T47D (cell line): ENCODE measurements around the gene PIK3CD.
"Not testable (repeated sequence)": the region's sequence is repeated elsewhere in the genome, so short reads cannot be mapped to it uniquely, and the experiment has no call there.

Source experiments
- DNase-seq, 2 experiments: peaks; one replicate each; pipeline versions ENCODE4 v3.0.0 to v3.0.0-alpha.2; 2011 to 2012; ENCODE audit warnings: low read depth in 1 of 2, low spot score in 1 of 2
- JUND ChIP-seq: IDR thresholded peaks from 2 replicates; pipeline ENCODE4 v1.6.1; 2012; ENCODE audit warnings: low read depth
- in situ Hi-C: cut with HindIII; loops from 2 replicates; pipeline ENCODE4 v1.10.0; 2016; ENCODE audit warnings: low sequenced_read_pairs, low pct_unique_long_range_greater_than_20kb

PIK3CD gene

GRCh38 chr1:9611716-9612115, 39.8 kb upstream of the PIK3CD start:
- no peak for TF ChIP-seq JUND
- in situ Hi-C loops, result no loop called here
- no peak for DNase-seq

- in situ Hi-C loops, result no loop called here
- DNase-seq, result no peak
- TF ChIP-seq JUND, result no peak
These were observed 39.2 kb upstream of the PIK3CD start for GRCh38 chr1:9612162-9612845.

GRCh38 chr1:9612871-9613624, 38.5 kb upstream of the PIK3CD start:
- in situ Hi-C loops, result no loop called here
- TF ChIP-seq JUND, result no peak
- no peak for DNase-seq

- no peak for DNase-seq
- no peak for TF ChIP-seq JUND
- in situ Hi-C loops, result no loop called here
These were observed 37.8 kb upstream of the PIK3CD start for GRCh38 chr1:9613625-9614299.

- no peak for TF ChIP-seq JUND
- in situ Hi-C loops, result no loop called here
- peak; percentile 42 to 52 for DNase-seq
These were observed 36.0 kb upstream of the PIK3CD start for GRCh38 chr1:9615316-9616063.

- in situ Hi-C loops, result no loop called here
- TF ChIP-seq JUND, result no peak
- no peak for DNase-seq
These were observed 32.4 kb upstream of the PIK3CD start for GRCh38 chr1:9618909-9619679.

GRCh38 chr1:9621032-9621431, 30.5 kb upstream of the PIK3CD start:
- no peak for DNase-seq
- in situ Hi-C loops, result no loop called here
- TF ChIP-seq JUND, result no peak

- no peak for TF ChIP-seq JUND
- no peak for DNase-seq
- in situ Hi-C loops, result no loop called here
These were observed 27.4 kb upstream of the PIK3CD start for GRCh38 chr1:9624081-9624480.

- in situ Hi-C loops, DNase-seq: not testable (repeated sequence)
These were observed 26.5 kb upstream of the PIK3CD start for GRCh38 chr1:9625030-9625429.

- in situ Hi-C loops, result no loop called here
- TF ChIP-seq JUND, result no peak
- DNase-seq, result no peak
These were observed 25.3 kb upstream of the PIK3CD start for GRCh38 chr1:9626201-9626608.

- in situ Hi-C loops, result no loop called here
- no peak for DNase-seq
- no peak for TF ChIP-seq JUND
These were observed 22.7 kb upstream of the PIK3CD start for GRCh38 chr1:9628541-9629444.
